ENCODE data around the gene TBC1D9. TPM values are rescaled to one million over a fixed set of nuclear protein-coding genes. Genes with fewer than 3 reads are reported as not detected.

TBC1D9 gene
- total and polyA plus RNA-seq, 7 donors = 5.4 to 10.2 (median 8.2) TPM

- no peak for TF ChIP-seq POLR2A (IDR thresholded peaks at IDR 0.05)
- no peak for TF ChIP-seq POLR2AphosphoS5 (IDR thresholded peaks at IDR 0.05)
- no peak for TF ChIP-seq CTCF (IDR thresholded peaks at IDR 0.05)
- TF ChIP-seq EP300 (IDR thresholded peaks at IDR 0.05) = no peak
- intact Hi-C loops (cut with DNase I) = no loop called here
- WGBS, 2 donors = 80% methylated on average over 9 of the region's 9 CpGs
- H3K27me3 ChIP-seq = no peaks in the 10 kb centered on the region
- DNase-seq = no peak
- H3K36me3 ChIP-seq = peaks cover 0 to 9% (median 0%) of the 10 kb centered on the region in 4 donors
- H3K4me3 ChIP-seq = no peak overlapping the region
- peaks cover 0 to 11% (median 0%) of the 10 kb centered on the region in 4 donors for H3K4me1 ChIP-seq
- H3K27ac ChIP-seq = no peak overlapping the region
- no peaks in the 10 kb centered on the region for H3K9me3 ChIP-seq
Measured at GRCh38 chr4:140645614-140646412, 110.4 kb downstream of the TBC1D9 start.

GRCh38 chr4:140645196-140645595 lies 111.0 kb downstream of the TBC1D9 start:
- Histone ChIP-seq H3K27me3 (no peaks in the 10 kb centered on the region), H3K9me3 (no peaks in the 10 kb centered on the region), H3K27ac (no peak overlapping the region), H3K4me1 (peaks cover 0 to 11% (median 0%) of the 10 kb centered on the region in 4 donors), H3K4me3 (no peak overlapping the region), H3K36me3 (peaks cover 0 to 9% (median 0%) of the 10 kb centered on the region in 4 donors)
- DNase-seq = no peak
- WGBS, 2 donors = 95 to 97% methylated on average over 11 of the region's 11 CpGs
- intact Hi-C loops (cut with DNase I) = no loop called here
- TF ChIP-seq CTCF (IDR thresholded peaks at IDR 0.05) (no peak), EP300 (IDR thresholded peaks at IDR 0.05) (no peak), POLR2AphosphoS5 (IDR thresholded peaks at IDR 0.05) (no peak)

- Histone ChIP-seq H3K36me3 (peaks cover 0 to 9% (median 0%) of the 10 kb centered on the region in 4 donors), H3K4me3 (no peak overlapping the region), H3K27ac (no peak overlapping the region), H3K4me1 (peaks cover 0 to 11% (median 0%) of the 10 kb centered on the region in 4 donors), H3K27me3 (no peaks in the 10 kb centered on the region), H3K9me3 (no peaks in the 10 kb centered on the region)
- TF ChIP-seq EP300 (IDR thresholded peaks at IDR 0.05) (no peak), POLR2A (IDR thresholded peaks at IDR 0.05) (no peak), POLR2AphosphoS5 (IDR thresholded peaks at IDR 0.05) (no peak), CTCF (IDR thresholded peaks at IDR 0.05) (no peak)
- intact Hi-C loops (cut with DNase I) = no loop called here
- 96% methylated on average over 25 of the region's 25 CpGs for WGBS, 2 donors
- no peak for DNase-seq
Measured at GRCh38 chr4:140644470-140645185, 111.6 kb downstream of the TBC1D9 start.

GRCh38 chr4:140643571-140644055 lies 112.6 kb downstream of the TBC1D9 start:
- intact Hi-C loops (cut with DNase I) = no loop called here
- TF ChIP-seq POLR2A (IDR thresholded peaks at IDR 0.05) (no peak), EP300 (IDR thresholded peaks at IDR 0.05) (no peak), CTCF (IDR thresholded peaks at IDR 0.05) (no peak), POLR2AphosphoS5 (IDR thresholded peaks at IDR 0.05) (no peak)
- peaks cover 0 to 9% (median 0%) of the 10 kb centered on the region in 4 donors for H3K36me3 ChIP-seq
- no peak for DNase-seq
- H3K4me3 ChIP-seq = no peak overlapping the region
- 98% methylated on average over 33 of the region's 33 CpGs for WGBS, 2 donors
- H3K4me1 ChIP-seq = peaks cover 0 to 6% (median 0%) of the 10 kb centered on the region in 4 donors
- H3K27me3 ChIP-seq = no peaks in the 10 kb centered on the region
- no peaks in the 10 kb centered on the region for H3K9me3 ChIP-seq
- H3K27ac ChIP-seq = no peak overlapping the region

Data from sigmoid colon (tissue), 7 donors.